ENCODE results near the gene LRIG2. TPM values are rescaled to one million over a fixed set of nuclear protein-coding genes. Genes with fewer than 3 reads are reported as not detected.

Gene LRIG2
- total and polyA plus RNA-seq, 2 donors (not counting 1 experiment from before 2014, with no cell fraction given), result 12.4 to 30.6 TPM

DNA sequence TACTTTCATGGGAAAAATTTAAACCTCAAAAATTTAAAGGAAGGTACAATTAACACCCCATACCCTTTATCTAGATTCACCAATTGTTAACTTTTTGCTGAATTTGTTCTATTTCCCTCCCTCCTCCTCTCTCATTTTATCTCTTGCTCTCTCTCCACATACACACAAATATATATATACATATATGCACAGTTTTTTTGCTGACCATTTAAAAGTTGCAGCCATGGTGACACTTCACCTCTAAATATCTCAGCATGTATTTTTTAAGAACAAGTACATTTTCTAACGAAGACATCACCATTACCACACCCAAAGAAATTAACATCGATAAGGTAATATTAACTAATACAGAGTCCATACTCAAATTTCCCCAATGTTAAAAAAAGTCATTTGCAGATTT lies 33.9 kb downstream of the LRIG2 start:
- no peak overlapping the region for H3K27ac ChIP-seq (ENCODE audit: low read length in 2 of 2)
- H2AFZ ChIP-seq (ENCODE audit: insufficient read depth, low read depth, low read length, poor library complexity, severe bottlenecking), result no peak overlapping the region
- no peak overlapping the region for H3K4me3 ChIP-seq (ENCODE audit: control extremely low read depth in 1 of 5, extremely low read depth in 1 of 5, insufficient read depth in 1 of 5, low read depth in 2 of 5, low read length in 4 of 5)
- H3K79me2 ChIP-seq (ENCODE audit: control insufficient read depth, insufficient read depth, low read length), result no peaks in the 10 kb centered on the region
- no peak overlapping the region for H3K27ac Mint-ChIP-seq
- ChIA-PET CTCF (no interaction called here), POLR2A (no interaction called here)
- intact Hi-C loops (cut with micrococcal nuclease), result no loop called here
- no peak overlapping the region for H3K4me2 ChIP-seq (replicated peaks; ENCODE audit: low read depth, low read length, poor library complexity, severe bottlenecking)
- H3K36me3 ChIP-seq (replicated peaks in 1 of 2; ENCODE audit: control extremely low read depth in 1 of 2, control insufficient read depth in 1 of 2, extremely low read depth in 1 of 2, insufficient read depth in 2 of 2, low read length in 1 of 2), result peaks cover 12 to 71% of the 10 kb centered on the region in 2 experiments
- no peak for TF ChIP-seq CTCF (IDR thresholded peaks at IDR 0.05)
- no peak for TF ChIP-seq EZH2 (IDR thresholded peaks at IDR 0.05; ENCODE audit: borderline replicate concordance, insufficient read depth, low read depth, low read length, poor library complexity, severe bottlenecking)
- H4K20me1 ChIP-seq (ENCODE audit: control insufficient read depth, insufficient read depth, low read length, poor library complexity, severe bottlenecking), result no peaks in the 10 kb centered on the region
- no peaks in the 10 kb centered on the region for H3K4me1 Mint-ChIP-seq
- H3K4me3 Mint-ChIP-seq, result no peak overlapping the region
- H3K4me1 ChIP-seq (ENCODE audit: control insufficient read depth in 2 of 2, insufficient read depth in 2 of 2, low read length in 2 of 2), result no peaks in the 10 kb centered on the region
- no peak for ATAC-seq (ENCODE audit: low read depth)
- H3K9me3 Mint-ChIP-seq (ENCODE audit: insufficient read depth), result no peaks in the 10 kb centered on the region
- no peaks in the 10 kb centered on the region for H3K27me3 Mint-ChIP-seq
- no peaks in the 10 kb centered on the region for H3K27me3 ChIP-seq (replicated peaks in 1 of 4; ENCODE audit: control extremely low read depth in 1 of 4, control insufficient read depth in 3 of 4, insufficient read depth in 4 of 4, low read length in 3 of 4)
- no peak overlapping the region for H3K9ac ChIP-seq (ENCODE audit: low read length)
- WGBS (ENCODE audit: insufficient coverage), result no CpG with 5 or more reads among the region's 2 CpGs
- no peak for DNase-seq
- H3K9me3 ChIP-seq (ENCODE audit: control extremely low read depth in 1 of 3, control insufficient read depth in 2 of 3, insufficient read depth in 1 of 3, low read length in 2 of 3), result no peaks in the 10 kb centered on the region

- Histone ChIP-seq H3K4me1 (ENCODE audit: control insufficient read depth in 2 of 2, insufficient read depth in 2 of 2, low read length in 2 of 2) (no peaks in the 10 kb centered on the region), H3K79me2 (ENCODE audit: control insufficient read depth, insufficient read depth, low read length) (no peaks in the 10 kb centered on the region), H3K27me3 (replicated peaks in 1 of 4; ENCODE audit: control extremely low read depth in 1 of 4, control insufficient read depth in 3 of 4, insufficient read depth in 4 of 4, low read length in 3 of 4) (no peaks in the 10 kb centered on the region), H3K4me3 (ENCODE audit: control extremely low read depth in 1 of 5, extremely low read depth in 1 of 5, insufficient read depth in 1 of 5, low read depth in 2 of 5, low read length in 4 of 5) (no peak overlapping the region), H4K20me1 (ENCODE audit: control insufficient read depth, insufficient read depth, low read length, poor library complexity, severe bottlenecking) (no peaks in the 10 kb centered on the region), H3K36me3 (replicated peaks in 1 of 2; ENCODE audit: control extremely low read depth in 1 of 2, control insufficient read depth in 1 of 2, extremely low read depth in 1 of 2, insufficient read depth in 2 of 2, low read length in 1 of 2) (peaks cover 13 to 65% of the 10 kb centered on the region in 2 experiments), H3K9ac (ENCODE audit: low read length) (no peak overlapping the region), H3K9me3 (ENCODE audit: control extremely low read depth in 1 of 3, control insufficient read depth in 2 of 3, insufficient read depth in 1 of 3, low read length in 2 of 3) (no peaks in the 10 kb centered on the region), H3K4me2 (replicated peaks; ENCODE audit: low read depth, low read length, poor library complexity, severe bottlenecking) (no peak overlapping the region), H3K27ac (ENCODE audit: low read length in 2 of 2) (no peak overlapping the region), H2AFZ (ENCODE audit: insufficient read depth, low read depth, low read length, poor library complexity, severe bottlenecking) (no peak overlapping the region)
- no peak overlapping the region for H3K27ac Mint-ChIP-seq
- no peak for TF ChIP-seq EZH2 (IDR thresholded peaks at IDR 0.05; ENCODE audit: borderline replicate concordance, insufficient read depth, low read depth, low read length, poor library complexity, severe bottlenecking)
- TF ChIP-seq CTCF (IDR thresholded peaks at IDR 0.05), result no peak
- CTCF ChIA-PET, result no interaction called here
- H3K27me3 Mint-ChIP-seq, result no peaks in the 10 kb centered on the region
- DNase-seq (no peak), ATAC-seq (ENCODE audit: low read depth) (no peak)
- POLR2A ChIA-PET, result no interaction called here
- WGBS (ENCODE audit: insufficient coverage), result 100% methylated on average over 2 of the region's 5 CpGs
- H3K4me1 Mint-ChIP-seq, result no peaks in the 10 kb centered on the region
- H3K9me3 Mint-ChIP-seq (ENCODE audit: insufficient read depth), result no peaks in the 10 kb centered on the region
- no peak overlapping the region for H3K4me3 Mint-ChIP-seq
- intact Hi-C loops (cut with micrococcal nuclease), result no loop called here
Observed at GRCh38 chr1:113109908-113110554, 37.0 kb downstream of the LRIG2 start.

All from B cell (primary cell).